ENCODE data around the gene SOX13.

Gene SOX13

GRCh38 chr1:204130981-204131892 lies 58.3 kb downstream of the SOX13 start:
- Histone ChIP-seq H3K27me3 (ENCODE audit: insufficient read depth, poor library complexity, severe bottlenecking) (no peaks in the 10 kb centered on the region), H3K27ac (replicated peaks) (no peak overlapping the region), H3K4me3 (replicated peaks; ENCODE audit: insufficient read depth, low read length) (no peak overlapping the region)
- DNase-seq (ENCODE audit: low read depth in 1 of 2, low spot score in 1 of 2) = no peak
- TF ChIP-seq GABPA (IDR thresholded peaks at IDR 0.05; ENCODE audit: low read depth) (no peak), SPI1 (IDR thresholded peaks at IDR 0.05; ENCODE audit: borderline replicate concordance, low read depth) (no peak), CTCF (IDR thresholded peaks at IDR 0.05; ENCODE audit: insufficient read depth, low read length) (no peak), POLR2AphosphoS5 (IDR thresholded peaks at IDR 0.05; ENCODE audit: low read depth) (no peak), REST (IDR thresholded peaks at IDR 0.05; ENCODE audit: insufficient replicate concordance, low read depth) (no peak)

- DNase-seq (ENCODE audit: low read depth in 1 of 2, low spot score in 1 of 2) = no peak
- TF ChIP-seq REST (IDR thresholded peaks at IDR 0.05; ENCODE audit: insufficient replicate concordance, low read depth) (no peak), SPI1 (IDR thresholded peaks at IDR 0.05; ENCODE audit: borderline replicate concordance, low read depth) (no peak), POLR2AphosphoS5 (IDR thresholded peaks at IDR 0.05; ENCODE audit: low read depth) (no peak), CTCF (IDR thresholded peaks at IDR 0.05; ENCODE audit: insufficient read depth, low read length) (no peak), GABPA (IDR thresholded peaks at IDR 0.05; ENCODE audit: low read depth) (no peak)
- H3K4me3 ChIP-seq (replicated peaks; ENCODE audit: insufficient read depth, low read length) = no peak overlapping the region
- no peaks in the 10 kb centered on the region for H3K27me3 ChIP-seq (ENCODE audit: insufficient read depth, poor library complexity, severe bottlenecking)
- H3K27ac ChIP-seq (replicated peaks) = no peak overlapping the region
Observed at GRCh38 chr1:204131978-204132377, 59.1 kb downstream of the SOX13 start.

- Histone ChIP-seq H3K27me3 (ENCODE audit: insufficient read depth, poor library complexity, severe bottlenecking) (no peaks in the 10 kb centered on the region), H3K4me3 (replicated peaks; ENCODE audit: insufficient read depth, low read length) (no peak overlapping the region), H3K27ac (replicated peaks) (no peak overlapping the region)
- TF ChIP-seq POLR2AphosphoS5 (IDR thresholded peaks at IDR 0.05; ENCODE audit: low read depth) (no peak), GABPA (IDR thresholded peaks at IDR 0.05; ENCODE audit: low read depth) (no peak), REST (IDR thresholded peaks at IDR 0.05; ENCODE audit: insufficient replicate concordance, low read depth) (no peak), CTCF (IDR thresholded peaks at IDR 0.05; ENCODE audit: insufficient read depth, low read length) (no peak), SPI1 (IDR thresholded peaks at IDR 0.05; ENCODE audit: borderline replicate concordance, low read depth) (no peak)
- no peak for DNase-seq (ENCODE audit: low read depth in 1 of 2, low spot score in 1 of 2)
Observed at GRCh38 chr1:204132718-204133117, 59.8 kb downstream of the SOX13 start.
